ENCODE results near the gene WNK1.

DNA sequence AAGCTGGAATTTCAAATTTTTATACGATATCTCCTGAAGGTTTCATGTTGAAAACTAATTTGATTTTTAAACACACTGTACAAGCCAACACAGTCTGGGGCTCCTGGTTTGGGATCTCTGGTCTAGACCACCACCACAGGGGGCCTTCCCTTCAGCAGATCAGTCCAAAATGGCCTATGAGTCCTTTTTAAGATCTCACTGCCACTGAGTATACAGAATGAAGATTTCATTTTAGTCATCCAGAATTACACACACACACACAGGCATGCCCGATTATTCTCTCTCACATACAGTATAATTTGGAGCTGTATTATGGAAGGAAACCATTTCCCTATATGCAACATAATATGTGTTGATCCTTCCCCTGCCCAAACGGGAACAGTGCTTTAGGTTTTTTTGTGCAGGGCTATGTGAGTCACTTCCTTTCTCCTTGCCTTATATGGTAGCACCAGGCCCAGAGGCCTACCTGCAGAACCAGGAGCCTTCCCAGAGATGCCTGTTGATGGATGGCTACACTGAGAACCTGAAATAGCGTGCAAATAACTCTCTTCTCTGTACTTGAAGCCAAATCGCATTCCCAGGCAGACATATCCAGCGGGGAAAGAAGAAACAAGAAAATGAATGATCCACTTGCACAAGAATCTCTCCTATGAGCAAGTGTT lies 28.1 kb upstream of the WNK1 start:
- no peak for TF ChIP-seq POLR2AphosphoS5 (IDR thresholded peaks at IDR 0.05)
- TF ChIP-seq, protein P1, sequence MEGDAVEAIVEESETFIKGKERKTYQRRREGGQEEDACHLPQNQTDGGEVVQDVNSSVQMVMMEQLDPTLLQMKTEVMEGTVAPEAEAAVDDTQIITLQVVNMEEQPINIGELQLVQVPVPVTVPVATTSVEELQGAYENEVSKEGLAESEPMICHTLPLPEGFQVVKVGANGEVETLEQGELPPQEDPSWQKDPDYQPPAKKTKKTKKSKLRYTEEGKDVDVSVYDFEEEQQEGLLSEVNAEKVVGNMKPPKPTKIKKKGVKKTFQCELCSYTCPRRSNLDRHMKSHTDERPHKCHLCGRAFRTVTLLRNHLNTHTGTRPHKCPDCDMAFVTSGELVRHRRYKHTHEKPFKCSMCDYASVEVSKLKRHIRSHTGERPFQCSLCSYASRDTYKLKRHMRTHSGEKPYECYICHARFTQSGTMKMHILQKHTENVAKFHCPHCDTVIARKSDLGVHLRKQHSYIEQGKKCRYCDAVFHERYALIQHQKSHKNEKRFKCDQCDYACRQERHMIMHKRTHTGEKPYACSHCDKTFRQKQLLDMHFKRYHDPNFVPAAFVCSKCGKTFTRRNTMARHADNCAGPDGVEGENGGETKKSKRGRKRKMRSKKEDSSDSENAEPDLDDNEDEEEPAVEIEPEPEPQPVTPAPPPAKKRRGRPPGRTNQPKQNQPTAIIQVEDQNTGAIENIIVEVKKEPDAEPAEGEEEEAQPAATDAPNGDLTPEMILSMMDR (IDR thresholded peaks at IDR 0.05) = no peak

Data from breast epithelium (tissue), 3 donors.